HG02610 (cell line): Measurements from ENCODE around the gene EEF1AKMT3.

Experiments used
- ATAC-seq: cut with Tn5 transposase; IDR thresholded peaks from one replicate; pipeline ENCODE4 v1.9.1; 2021; ENCODE audit warnings: mild to moderate bottlenecking, moderate library complexity; ENCODE audit not compliant: unreplicated experiment

The EEF1AKMT3 gene

GRCh38 chr12:57782243-57782607 is 9.8 kb downstream of the EEF1AKMT3 start:
- ATAC-seq: peak; percentile 12

DNA sequence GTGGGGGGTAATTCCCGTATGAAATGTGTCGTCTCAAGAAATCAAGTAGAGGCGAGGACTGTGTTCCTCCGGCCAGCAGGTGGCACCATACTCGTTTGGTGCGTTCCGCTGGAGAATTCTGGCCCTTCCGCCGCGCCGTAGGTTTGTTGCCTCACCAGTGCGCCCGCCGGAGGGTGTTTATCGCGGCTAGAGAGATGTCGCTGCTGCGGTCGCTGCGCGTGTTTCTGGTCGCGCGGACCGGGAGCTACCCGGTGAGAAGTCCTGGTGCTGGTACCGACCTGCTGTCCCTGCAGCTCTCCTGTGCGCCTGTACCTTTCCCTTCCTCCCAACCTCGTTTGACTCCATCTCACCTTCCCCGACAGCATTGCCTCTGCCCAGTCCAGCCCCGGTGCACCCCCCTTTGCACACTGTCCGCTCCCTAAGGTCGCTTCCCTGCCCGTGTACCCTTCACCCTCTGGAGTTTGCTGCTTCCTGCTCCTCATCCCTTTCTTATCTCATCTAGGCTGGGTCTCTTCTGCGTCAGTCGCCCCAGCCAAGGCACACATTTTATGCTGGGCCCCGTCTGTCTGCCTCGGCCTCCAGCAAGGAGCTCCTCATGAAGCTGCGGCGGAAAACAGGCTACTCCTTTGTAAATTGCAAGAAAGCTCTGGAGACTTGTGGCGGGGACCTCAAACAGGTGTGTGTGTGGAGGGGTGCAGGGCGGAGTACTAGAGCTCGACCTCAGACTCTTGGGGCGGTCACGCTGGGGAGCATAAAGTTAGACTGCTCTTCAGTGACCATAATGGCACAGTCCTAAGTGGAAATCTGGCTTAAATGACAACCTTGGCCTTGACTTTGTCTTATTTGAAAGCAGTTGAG is 10.4 kb downstream of the EEF1AKMT3 start, which contains the start of gene TSFM:
TSS of gene TSFM (plus strand) at position 180 of the 858 bp plus-strand sequence. CDS start at position 195, 15 bp downstream.
- ATAC-seq: peak; percentile 79

GRCh38 chr12:57783466-57783801 is 11.0 kb downstream of the EEF1AKMT3 start:
- ATAC-seq: no peak

DNA sequence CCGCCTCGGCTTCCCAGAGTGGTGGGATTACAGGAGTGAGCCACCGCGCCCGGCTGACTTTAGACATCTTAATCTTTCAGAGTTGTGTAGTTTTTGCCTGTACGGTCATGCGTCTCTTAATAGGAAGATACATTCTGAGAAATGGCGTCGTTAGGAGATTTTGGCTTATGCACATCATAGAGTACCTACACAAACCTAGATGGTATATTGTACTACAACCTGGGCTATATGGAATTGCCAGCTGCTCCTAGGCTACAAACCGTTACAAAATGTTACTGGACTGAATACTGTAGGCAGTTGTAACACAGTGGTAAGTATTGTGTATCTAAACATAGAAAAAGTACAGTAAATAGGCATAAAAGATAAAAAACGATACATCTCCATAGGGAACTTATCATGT is 11.4 kb downstream of the EEF1AKMT3 start:
- ATAC-seq: no peak

GRCh38 chr12:57793920-57794319 is 21.5 kb downstream of the EEF1AKMT3 start:
- ATAC-seq: no peak

DNA sequence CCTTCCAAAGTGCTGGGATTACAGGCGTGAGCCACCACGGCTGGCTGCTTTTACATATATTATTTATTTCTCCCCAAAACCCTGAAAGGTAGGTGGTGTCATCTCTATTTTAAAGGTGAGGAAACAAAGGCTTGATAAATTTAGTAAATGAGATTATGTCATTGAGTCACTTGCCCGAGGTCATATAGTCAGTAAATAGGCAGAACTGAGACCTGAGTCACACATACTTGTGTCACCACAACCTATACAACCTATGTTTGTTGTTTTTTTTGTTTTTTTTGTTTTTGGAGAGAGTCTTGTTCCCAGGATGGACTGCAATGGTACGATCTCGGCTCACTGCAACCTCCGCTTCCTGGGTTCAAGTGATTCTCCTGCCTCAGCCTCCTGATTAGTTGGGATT is 22.9 kb downstream of the EEF1AKMT3 start:
- ATAC-seq: no peak

- no peak for ATAC-seq
These were observed 24.6 kb downstream of the EEF1AKMT3 start for GRCh38 chr12:57796996-57797395.

DNA sequence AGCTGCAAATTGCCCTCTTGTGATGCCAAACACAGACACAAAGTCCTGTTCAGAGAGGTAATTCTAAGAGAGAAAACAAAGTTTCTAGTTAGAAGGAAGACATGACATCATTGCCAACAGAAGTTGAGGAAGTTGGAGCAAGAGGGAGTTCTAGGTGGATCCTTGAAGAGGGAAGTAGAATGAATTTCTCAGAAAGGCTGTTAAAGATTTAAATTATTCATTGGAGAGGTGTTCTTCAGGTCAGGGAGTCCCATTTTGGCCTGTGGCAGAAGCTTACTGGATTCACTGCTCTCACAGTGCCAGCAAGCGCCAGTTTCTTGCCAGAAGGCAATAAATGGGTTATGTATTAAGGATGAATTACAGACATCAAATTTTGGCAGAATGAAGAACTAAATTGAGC is 25.5 kb downstream of the EEF1AKMT3 start:
- no peak for ATAC-seq

DNA sequence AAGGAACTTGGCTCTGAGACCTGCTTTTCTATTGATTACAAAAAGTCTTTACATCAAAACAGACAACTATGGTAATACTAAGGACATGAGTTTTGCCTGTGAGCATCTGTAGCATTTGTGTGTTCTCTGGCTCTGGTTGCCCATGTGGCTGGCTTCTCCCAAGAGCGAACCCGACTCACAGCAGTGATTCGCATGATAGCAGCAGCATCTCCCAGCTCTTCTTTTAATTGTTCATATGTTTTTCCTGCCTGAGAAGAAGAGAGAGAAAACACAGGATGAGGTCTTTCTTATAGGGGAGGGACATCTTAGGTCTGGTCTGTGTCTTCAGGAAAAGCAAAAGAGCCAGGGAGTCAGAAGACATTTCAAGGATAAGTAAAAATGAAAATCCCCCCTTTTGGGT is 28.6 kb downstream of the EEF1AKMT3 start:
- ATAC-seq: no peak

DNA sequence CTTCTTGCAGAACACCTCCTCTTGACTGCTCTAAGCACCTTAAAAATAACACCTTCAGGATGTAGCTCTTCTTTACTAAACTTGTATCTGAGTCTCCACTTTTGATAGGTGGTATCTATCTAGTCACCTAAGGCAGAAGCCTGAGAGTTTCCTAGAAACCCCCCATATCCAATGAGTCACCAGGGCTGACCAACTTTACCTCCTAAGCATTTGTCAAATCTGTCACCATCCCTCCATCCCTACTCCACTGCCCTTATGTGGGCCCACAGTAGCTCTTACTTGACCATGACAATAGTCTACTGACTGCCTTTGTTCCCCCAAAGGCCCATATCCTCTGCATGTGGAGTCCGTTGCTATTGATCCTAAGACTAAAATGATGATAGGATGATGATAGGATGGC is 30.2 kb downstream of the EEF1AKMT3 start:
- ATAC-seq: no peak

GRCh38 chr12:57803319-57803893 is 31.0 kb downstream of the EEF1AKMT3 start:
- ATAC-seq: peak; percentile 53

- no peak for ATAC-seq
These were observed 34.3 kb downstream of the EEF1AKMT3 start for GRCh38 chr12:57806677-57807076.

- no peak for ATAC-seq
These were observed 34.9 kb downstream of the EEF1AKMT3 start for GRCh38 chr12:57807285-57807684.

- ATAC-seq: no peak
These were observed 35.9 kb downstream of the EEF1AKMT3 start for GRCh38 chr12:57808351-57808750.

DNA sequence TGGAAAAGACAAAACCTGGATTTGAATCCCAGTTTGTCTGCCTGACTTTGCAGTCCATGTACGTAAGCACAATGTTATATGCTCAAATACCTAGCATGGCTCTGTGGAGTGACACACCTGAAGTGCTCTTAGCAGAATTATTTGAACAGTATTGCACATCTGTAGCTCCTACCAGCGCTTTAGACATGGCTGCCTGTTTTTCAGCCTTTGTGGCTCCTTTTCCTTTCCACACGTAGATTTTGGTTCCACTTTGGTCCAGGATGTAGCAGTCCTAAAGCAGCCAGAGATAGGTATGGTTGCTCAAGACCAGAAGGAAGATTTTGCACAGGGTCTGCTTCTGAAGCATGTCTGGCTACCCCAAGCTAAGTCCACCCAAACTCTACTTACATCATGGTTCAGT is 37.0 kb downstream of the EEF1AKMT3 start:
- ATAC-seq: no peak

GRCh38 chr12:57810450-57810849 is 38.0 kb downstream of the EEF1AKMT3 start:
- no peak for ATAC-seq

DNA sequence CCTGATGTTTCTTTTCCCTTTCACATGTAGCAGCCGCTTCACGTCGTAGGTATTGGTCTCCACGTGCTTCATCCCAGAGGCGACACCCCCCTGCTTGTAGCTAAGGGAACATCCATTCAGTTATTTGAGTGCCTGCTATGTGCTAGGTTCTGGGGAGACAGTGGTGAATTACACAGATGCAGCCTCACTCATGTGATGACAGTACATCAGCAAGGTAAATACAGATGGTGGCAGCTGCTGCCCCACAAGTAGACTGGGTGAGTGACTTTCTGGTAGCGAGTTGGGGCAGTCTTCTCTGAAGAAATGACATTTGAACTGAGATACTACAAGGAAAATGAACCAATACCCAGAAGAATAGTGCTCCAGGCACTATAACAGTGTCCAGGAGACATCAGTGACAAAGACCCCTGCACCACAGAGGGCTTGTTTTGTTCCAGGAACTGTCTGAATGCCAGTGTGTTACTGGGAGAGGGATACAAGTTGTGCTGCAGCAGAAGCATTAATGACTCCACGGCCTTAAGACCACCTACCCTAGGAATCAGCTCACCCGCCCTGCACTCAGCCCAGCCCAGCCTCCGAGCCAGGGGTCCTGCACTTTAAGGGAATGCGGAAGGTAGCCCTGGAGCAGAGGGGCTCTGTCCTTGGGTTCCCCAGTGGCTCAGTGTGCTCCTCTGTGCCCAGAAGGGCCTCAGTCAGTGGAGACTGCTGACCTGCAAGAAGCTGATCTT is 38.8 kb downstream of the EEF1AKMT3 start:
- ATAC-seq: no peak

DNA sequence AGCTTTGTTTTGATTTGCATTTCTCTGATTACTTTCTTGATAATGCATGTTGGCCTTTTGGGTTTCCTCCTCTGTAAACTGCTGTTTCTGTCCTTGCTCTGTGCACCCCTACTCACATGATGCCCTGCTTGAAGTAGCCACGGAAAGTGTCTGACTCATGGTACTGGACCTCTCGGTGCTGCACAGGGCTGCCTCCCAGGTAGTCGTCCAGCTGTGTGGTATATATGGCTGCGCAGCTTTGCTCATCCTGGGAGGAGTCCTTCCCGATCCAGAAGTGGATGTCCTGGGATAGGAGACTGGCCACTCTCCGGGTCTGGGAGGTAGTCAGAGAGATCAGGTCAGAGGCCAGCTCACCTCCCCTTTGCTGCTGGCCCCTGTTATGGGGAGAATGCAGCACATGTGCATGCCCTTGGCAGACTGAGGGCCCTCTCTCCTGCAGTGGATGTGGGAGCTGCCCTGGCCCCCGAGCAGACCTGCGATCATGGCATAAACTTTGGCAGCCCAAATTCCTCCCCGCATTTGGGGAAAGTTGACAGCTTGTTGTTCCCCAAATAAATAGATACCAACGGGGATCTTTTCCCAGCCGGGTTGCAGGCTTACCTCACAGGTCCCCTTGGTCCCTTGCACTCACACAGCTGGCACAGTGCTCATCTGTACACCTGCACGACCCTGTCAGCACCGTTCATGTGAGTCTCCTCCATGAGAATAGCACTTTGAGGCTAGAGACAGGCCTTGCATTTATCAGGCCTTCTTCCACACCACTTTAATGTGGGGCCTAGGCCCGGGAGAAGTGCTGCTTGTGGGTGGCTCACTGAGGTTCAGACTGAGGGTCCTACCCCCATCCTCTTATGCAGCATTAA is 40.9 kb downstream of the EEF1AKMT3 start:
- ATAC-seq: no peak

- no peak for ATAC-seq
These were observed 41.8 kb downstream of the EEF1AKMT3 start for GRCh38 chr12:57813971-57814772.
